Heart left ventricle (tissue), 16 donors: ENCODE data around the gene ERCC3. TPM values are rescaled to one million over a fixed set of nuclear protein-coding genes. Genes with fewer than 3 reads are reported as not detected.
"Not testable (repeated sequence)": the region's sequence is repeated elsewhere in the genome, so short reads cannot be mapped to it uniquely, and the experiment has no call there.

ENCODE experiments used
- ATAC-seq, 4 donors: fragments of 200-7000 bp; cut with Tn5 transposase; one replicate each; pipeline ENCODE4 v1.9.1; 2020 to 2022; ENCODE audit warnings: moderate library complexity in 4 of 4, mild to moderate bottlenecking in 3 of 4, moderate number of reproducible peaks in 1 of 4
- DNase-seq, 5 donors: peaks; one replicate each; pipeline ENCODE4 v3.0.0-alpha.2; 2020
- H3K27ac ChIP-seq, 12 donors: fragments of 200-600 bp; sonication (generic) in 4 of 12; one replicate each; pipeline versions ENCODE4 v1.5.0 to v1.8.0; 2016 to 2022; ENCODE audit warnings: mild to moderate bottlenecking in 2 of 12
- H3K27me3 ChIP-seq, 9 donors: fragments of 200-600 bp; sonication (generic) in 2 of 9; one replicate each; pipeline versions ENCODE4 v1.5.1 to v1.8.0; 2016 to 2022; ENCODE audit warnings: mild to moderate bottlenecking in 3 of 9
- H3K36me3 ChIP-seq, 9 donors: fragments of 200-600 bp; sonication (generic) in 2 of 9; one replicate each; pipeline versions ENCODE4 v1.5.0 to v1.8.0; 2018 to 2022; ENCODE audit warnings: mild to moderate bottlenecking in 2 of 9
- H3K4me1 ChIP-seq, 12 donors: fragments of 200-600 bp; sonication (generic) in 4 of 12; one replicate each; pipeline versions ENCODE4 v1.5.0 to v1.8.0; 2016 to 2022; ENCODE audit warnings: mild to moderate bottlenecking in 3 of 12
- H3K4me3 ChIP-seq, 12 donors: fragments of 200-600 bp; sonication (generic) in 4 of 12; one replicate each; pipeline versions ENCODE4 v1.5.0 to v1.8.0; 2017 to 2022; ENCODE audit warnings: mild to moderate bottlenecking in 9 of 12, moderate library complexity in 4 of 12
- H3K9me3 ChIP-seq, 12 donors: fragments of 200-600 bp; sonication (generic) in 4 of 12; one replicate each; pipeline versions ENCODE4 v1.5.0 to v1.8.0; 2016 to 2022; ENCODE audit warnings: mild to moderate bottlenecking in 1 of 12
- CTCF ChIP-seq, 12 donors: fragments of 200-600 bp; sonication (generic) in 4 of 12; IDR thresholded peaks; one replicate each; pipeline versions ENCODE4 v1.5.0 to v1.8.0; 2018 to 2022; ENCODE audit warnings: antibody characterized with exemption in 12 of 12, mild to moderate bottlenecking in 5 of 12
- POLR2A ChIP-seq, 2 donors: fragments of 450-650 bp; IDR thresholded peaks; one replicate each; pipeline ENCODE4 v1.6.1; 2017; ENCODE audit warnings: antibody characterized with exemption in 2 of 2, mild to moderate bottlenecking in 2 of 2, moderate library complexity in 2 of 2
- WGBS, 4 donors: extraction: QIAGEN DNeasy Blood & Tissue Kit in 2 of 4; methylation state at CpG; one replicate each; pipeline versions ENCODE4 v1.1.5 to v1.1.7; 2013 to 2018; 5-methylcytosine and 5-hydroxymethylcytosine counted together
- intact Hi-C, 10 donors: fragments of 100-400 bp; cut with DNase I; formaldehyde crosslinking; loops; one replicate each; pipeline versions ENCODE4 v1.11.1 to v1.14.2; 2022
- polyA plus RNA-seq, 2 donors: library from polyadenylated mRNA; stranded (reverse); fragments of 200-250 nt; gene quantifications; one replicate each; pipeline ENCODE4 v1.2.3, GENCODE V29; 2013
- total RNA-seq, 9 donors: library from RNA; depleted of rRNA in 2 of 9; stranded (reverse); fragments of >200 nt in 2 of 9; fragmentation: NEBNext Ultra II Directional in 3 of 9; extraction: Animal tissue kit (Norgen Biotek cat#: 25700) in 3 of 9; gene quantifications; one replicate each; pipeline versions ENCODE4 v1.1.0 to v1.2.4, GENCODE V29; 2016 to 2023
- donor health status: ischemic (EF 13 %, LVEDD 7.1; RV severe dilation, severe dysfunction).
- donor health status: healthy with polysubstance abuse.
- donor health status: DM: no; HTN: yes; CAD: no.
- donor health status: DM: no; HTN: no; CAD: no.
- donor health status: ischemic (EF 25% LVEDD 6.9; RV normal size, moderate dysfunction).
- donor health status: ischemic (EF 25% LVEDD 5.7; RV mildly dilated, moderate dysfunction).
- donor health status: healthy.
- donor health status: DM: yes; HTN: yes; CAD: no.
- donor health status: ischemic (EF 35%, LVEDD 5.7; RV mildly dilated, moderate dysfunction).
- donor health status: nonischemic (EF 11% LVEDD 7.7; RV severe dilation, severe dysfunction).
- donor health status: DM: yes; HTN: yes; CAD: no.
- donor health status: PGD.
- donor health status: ischemic (EF 29% LVEDD 5.4; RV normal size, mild dysfunction).
- donor health status: nonischemic (EF 23%, LVEDD 6.1; RV moderate dilation, normal function).

ERCC3 gene
- total and polyA plus RNA-seq, 11 donors, result 12.6 to 33.1 (median 23.1) TPM

DNA sequence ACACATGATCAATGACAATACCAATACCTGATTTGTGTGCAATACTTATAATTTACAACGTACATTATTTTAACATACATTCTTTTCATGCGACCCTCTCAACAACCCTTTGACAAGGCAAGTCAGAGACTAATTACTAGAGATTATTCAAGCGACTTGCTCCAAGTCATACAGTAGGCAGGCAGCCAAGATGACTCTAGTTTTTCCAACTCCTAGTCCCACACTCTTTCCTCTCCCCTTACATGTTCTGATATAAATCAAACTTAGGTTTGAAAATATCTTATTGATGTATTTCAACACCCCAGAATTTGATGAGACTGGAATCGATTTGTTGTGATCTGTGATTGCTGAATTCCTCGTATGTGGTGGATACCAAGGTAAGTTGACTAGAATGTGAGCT lies 65.8 kb downstream of the ERCC3 start:
- no peak for DNase-seq
- peaks cover 0 to 53% (median 3%) of the 10 kb centered on the region in 9 donors for H3K27me3 ChIP-seq
- WGBS, 4 donors, result 62 to 74% (median 68%) methylated on average over 5 of the region's 5 CpGs
- H3K4me1 ChIP-seq, result no peaks in the 10 kb centered on the region
- H3K9me3 ChIP-seq, result peaks cover 0 to 12% (median 0%) of the 10 kb centered on the region in 12 donors
- intact Hi-C loops, result no loop called here
- no peak overlapping the region for H3K4me3 ChIP-seq
- TF ChIP-seq POLR2A (IDR thresholded peaks at IDR 0.05), result no peak
- no peaks in the 10 kb centered on the region for H3K36me3 ChIP-seq
- no peak for ATAC-seq
- H3K27ac ChIP-seq, result no peak overlapping the region

- H3K27me3 ChIP-seq, result peaks cover 0 to 61% (median 7%) of the 10 kb centered on the region in 9 donors
- intact Hi-C loops, ATAC-seq, DNase-seq, H3K27ac ChIP-seq, H3K4me3 ChIP-seq, H3K36me3 ChIP-seq, H3K4me1 ChIP-seq: not testable (repeated sequence)
- peaks cover 0 to 12% (median 0%) of the 10 kb centered on the region in 12 donors for H3K9me3 ChIP-seq
- WGBS, 4 donors, result 94 to 96% (median 95%) methylated on average over 5 of the region's 5 CpGs
Observed at GRCh38 chr2:127227264-127227660, 66.7 kb downstream of the ERCC3 start.

GRCh38 chr2:127226520-127227263 lies 67.3 kb downstream of the ERCC3 start:
- ATAC-seq (peak in 1 of 4 donors; percentile 20), DNase-seq (no peak)
- H3K4me1 ChIP-seq, result no peaks in the 10 kb centered on the region
- no peak overlapping the region for H3K4me3 ChIP-seq
- peaks cover 0 to 12% (median 0%) of the 10 kb centered on the region in 12 donors for H3K9me3 ChIP-seq
- H3K36me3 ChIP-seq, result no peaks in the 10 kb centered on the region
- intact Hi-C loops, result no loop called here
- H3K27ac ChIP-seq, result no peak overlapping the region
- H3K27me3 ChIP-seq, result peaks cover 0 to 67% (median 12%) of the 10 kb centered on the region in 9 donors
- WGBS, 4 donors, result 42 to 57% (median 50%) methylated on average over 10 of the region's 10 CpGs
- TF ChIP-seq CTCF (IDR thresholded peaks at IDR 0.05) (no peak), POLR2A (IDR thresholded peaks at IDR 0.05) (no peak)

- DNase-seq (no peak), ATAC-seq (no peak)
- 62 to 73% (median 67%) methylated on average over 6 to 9 of the region's 9 CpGs for WGBS, 4 donors
- Histone ChIP-seq H3K4me1 (no peaks in the 10 kb centered on the region), H3K36me3 (no peaks in the 10 kb centered on the region), H3K4me3 (no peak overlapping the region), H3K27me3 (peaks cover 0 to 73% (median 16%) of the 10 kb centered on the region in 9 donors), H3K9me3 (peaks cover 0 to 12% (median 0%) of the 10 kb centered on the region in 12 donors), H3K27ac (no peak overlapping the region)
- intact Hi-C loops, result no loop called here
- TF ChIP-seq CTCF (IDR thresholded peaks at IDR 0.05) (no peak), POLR2A (IDR thresholded peaks at IDR 0.05) (no peak)
Observed at GRCh38 chr2:127226132-127226519, 67.8 kb downstream of the ERCC3 start.

- no peak overlapping the region for H3K4me3 ChIP-seq
- intact Hi-C loops, result no loop called here
- H3K27me3 ChIP-seq, result peaks cover 0 to 78% (median 20%) of the 10 kb centered on the region in 9 donors
- peaks cover 0 to 6% (median 3%) of the 10 kb centered on the region in 12 donors for H3K4me1 ChIP-seq
- DNase-seq (no peak), ATAC-seq (no peak)
- H3K9me3 ChIP-seq, result peaks cover 0 to 12% (median 0%) of the 10 kb centered on the region in 12 donors
- no peaks in the 10 kb centered on the region for H3K36me3 ChIP-seq
- WGBS, 4 donors, result 63 to 68% (median 65%) methylated on average over 12 of the region's 12 CpGs
- no peak for TF ChIP-seq POLR2A (IDR thresholded peaks at IDR 0.05)
- TF ChIP-seq CTCF (IDR thresholded peaks at IDR 0.05), result no peak
- H3K27ac ChIP-seq, result no peak overlapping the region
Observed at GRCh38 chr2:127225186-127225960, 68.6 kb downstream of the ERCC3 start.

DNA sequence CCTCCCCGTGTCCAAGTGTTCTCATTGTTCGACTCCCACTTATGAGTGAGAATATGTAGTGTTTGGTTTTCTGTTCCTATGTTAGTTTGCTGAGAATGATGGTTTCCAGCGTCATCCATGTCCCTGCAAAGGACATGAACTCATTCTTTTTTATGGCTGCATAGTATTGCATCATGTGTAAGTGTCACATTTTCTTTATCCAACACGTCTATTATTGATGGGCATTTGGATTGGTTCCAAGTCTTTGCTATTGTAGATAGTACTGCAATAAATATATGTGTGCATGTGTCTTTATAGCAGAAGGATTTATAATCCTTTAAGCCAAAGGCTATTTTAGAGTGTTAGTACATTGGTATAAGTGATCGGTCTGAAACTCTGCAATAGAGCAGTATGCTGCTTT lies 69.8 kb downstream of the ERCC3 start:
- H3K4me3 ChIP-seq, intact Hi-C loops, H3K36me3 ChIP-seq, H3K27ac ChIP-seq, DNase-seq, ATAC-seq: not testable (repeated sequence)
- peaks cover 0 to 18% (median 10%) of the 10 kb centered on the region in 12 donors for H3K4me1 ChIP-seq
- H3K9me3 ChIP-seq, result peaks cover 0 to 12% (median 0%) of the 10 kb centered on the region in 12 donors
- H3K27me3 ChIP-seq, result peaks cover 11 to 86% (median 31%) of the 10 kb centered on the region in 9 donors
- 69 to 77% (median 74%) methylated on average over 5 of the region's 5 CpGs for WGBS, 4 donors
